H9 (cell line): ENCODE results near the gene TLL2. TPM values are rescaled to one million over a fixed set of nuclear protein-coding genes. Genes with fewer than 3 reads are reported as not detected.

ENCODE experiments used
- DNase-seq: peaks from one replicate; pipeline ENCODE4 v3.0.0-alpha.2; 2017
- H2AFZ ChIP-seq: one replicate; pipeline ENCODE4 v1.6.1; 2013; ENCODE audit warnings: mild to moderate bottlenecking, low read length, control low read depth, moderate library complexity
- H2AK5ac ChIP-seq: 2 replicates; pipeline ENCODE4 v1.6.1; 2013; ENCODE audit warnings: low read length, control low read depth, mixed read lengths; ENCODE audit not compliant: insufficient read length
- H2BK120ac ChIP-seq: one replicate; pipeline ENCODE4 v1.6.1; 2013; ENCODE audit warnings: low read depth, mild to moderate bottlenecking, low read length, control low read depth, inconsistent platforms; ENCODE audit not compliant: poor library complexity, severe bottlenecking
- H2BK12ac ChIP-seq: 2 replicates; pipeline ENCODE4 v1.6.1; 2013; ENCODE audit warnings: low read length, control low read depth, mixed read lengths, low read depth; ENCODE audit not compliant: insufficient read length
- H2BK15ac ChIP-seq: 2 replicates; pipeline ENCODE4 v1.6.1; 2013; ENCODE audit warnings: low read depth, low read length, control low read depth
- H2BK20ac ChIP-seq: one replicate; pipeline ENCODE4 v1.6.1; 2013; ENCODE audit warnings: low read depth, mild to moderate bottlenecking, low read length, control low read depth, inconsistent platforms; ENCODE audit not compliant: poor library complexity, severe bottlenecking
- H2BK5ac ChIP-seq: 2 replicates; pipeline ENCODE4 v1.6.1; 2013; ENCODE audit warnings: low read length, control low read depth, mixed read lengths; ENCODE audit not compliant: insufficient read length
- H3K14ac ChIP-seq: 2 replicates; pipeline ENCODE4 v1.6.1; 2013; ENCODE audit warnings: low read length, control low read depth; ENCODE audit not compliant: insufficient read depth
- H3K18ac ChIP-seq: 2 replicates; pipeline ENCODE4 v1.6.1; 2013; ENCODE audit warnings: low read depth, mild to moderate bottlenecking, mixed read lengths, low read length, control low read depth; ENCODE audit not compliant: insufficient read length
- H3K23ac ChIP-seq: 2 replicates; pipeline ENCODE4 v1.6.1; 2013; ENCODE audit warnings: low read length, control low read depth, mixed read lengths, low read depth; ENCODE audit not compliant: insufficient read length
- H3K23me2 ChIP-seq: 2 replicates; pipeline ENCODE4 v1.6.1; 2013; ENCODE audit warnings: low read depth, mild to moderate bottlenecking, mixed read lengths, low read length, control low read depth; ENCODE audit not compliant: insufficient read length, poor library complexity, severe bottlenecking
- H3K27ac ChIP-seq: 2 replicates; pipeline ENCODE4 v1.5.1; 2013; ENCODE audit warnings: low read length, control low read depth, mixed read lengths, low read depth; ENCODE audit not compliant: insufficient read length
- H3K27me3 ChIP-seq: 2 replicates; pipeline ENCODE4 v1.6.1; 2013; ENCODE audit warnings: low read length, control low read depth, inconsistent platforms; ENCODE audit not compliant: insufficient read depth
- H3K4ac ChIP-seq: 2 replicates; pipeline ENCODE4 v1.6.1; 2013; ENCODE audit warnings: low read depth, mild to moderate bottlenecking, control low read depth, inconsistent platforms, low read length, moderate library complexity
- H3K4me1 ChIP-seq: 2 replicates; pipeline ENCODE4 v1.6.1; 2013; ENCODE audit warnings: low read length, control low read depth, inconsistent platforms; ENCODE audit not compliant: insufficient read depth
- H3K4me2 ChIP-seq: 2 replicates; pipeline ENCODE4 v1.6.1; 2013; ENCODE audit warnings: low read length, control low read depth, mixed read lengths; ENCODE audit not compliant: insufficient read length, insufficient read depth
- H3K56ac ChIP-seq: 2 replicates; pipeline ENCODE4 v1.6.1; 2013; ENCODE audit warnings: low read depth, mild to moderate bottlenecking, mixed read lengths, low read length, control low read depth; ENCODE audit not compliant: insufficient read length
- H3K79me1 ChIP-seq: 2 replicates; pipeline ENCODE4 v1.6.1; 2013; ENCODE audit warnings: low read depth, mild to moderate bottlenecking, moderate library complexity, low read length, control low read depth, inconsistent platforms; ENCODE audit not compliant: insufficient read depth, poor library complexity, severe bottlenecking
- H3K79me2 ChIP-seq: 2 replicates; pipeline ENCODE4 v1.6.1; 2013; ENCODE audit warnings: low read length, control low read depth, inconsistent platforms; ENCODE audit not compliant: insufficient read depth
- H3K9ac ChIP-seq: 2 replicates; pipeline ENCODE4 v1.6.1; 2013; ENCODE audit warnings: low read length, control low read depth, mixed read lengths; ENCODE audit not compliant: insufficient read length; ENCODE audit errors: extremely low read depth
- H3K9me3 ChIP-seq: one replicate; pipeline ENCODE4 v1.6.1; 2013; ENCODE audit warnings: low read depth, low read length, inconsistent platforms; ENCODE audit not compliant: control insufficient read depth
- H3T11ph ChIP-seq: one replicate; pipeline ENCODE4 v1.6.1; 2013; ENCODE audit warnings: mild to moderate bottlenecking, low read length, control low read depth, inconsistent platforms
- H4K20me1 ChIP-seq: one replicate; pipeline ENCODE4 v1.6.1; 2013; ENCODE audit not compliant: control insufficient read depth, insufficient read length, insufficient read depth
- H4K5ac ChIP-seq: 2 replicates; pipeline ENCODE4 v1.6.1; 2013; ENCODE audit warnings: low read depth, mild to moderate bottlenecking, mixed read lengths, low read length, control low read depth; ENCODE audit not compliant: insufficient read length
- H4K8ac ChIP-seq: replicated peaks from 2 replicates; pipeline ENCODE4 v1.6.1; 2013; ENCODE audit warnings: low read length, control low read depth, mixed read lengths, low read depth; ENCODE audit not compliant: insufficient read length
- H4K91ac ChIP-seq: 2 replicates; pipeline ENCODE4 v1.6.1; 2013; ENCODE audit warnings: low read depth, mild to moderate bottlenecking, moderate library complexity, mixed read lengths, low read length, control low read depth; ENCODE audit not compliant: insufficient read length
- H3K27ac Mint-ChIP-seq, 3 experiments: 2 replicates in 2 of 3; 3 replicates in 1 of 3; pipeline ENCODE4 v1.8.0; 2020 to 2021; ENCODE audit warnings: mixed read lengths in 3 of 3, mild to moderate bottlenecking in 1 of 3, moderate library complexity in 1 of 3
- H3K27me3 Mint-ChIP-seq: 2 replicates; pipeline ENCODE4 v1.8.0; 2021; ENCODE audit warnings: low read depth, mild to moderate bottlenecking, moderate library complexity, mixed read lengths
- H3K36me3 Mint-ChIP-seq, 3 experiments: 2 replicates in 2 of 3; 3 replicates in 1 of 3; pipeline ENCODE4 v1.8.0; 2020 to 2021; ENCODE audit warnings: low read depth in 3 of 3, mixed read lengths in 3 of 3; ENCODE audit not compliant: insufficient read depth in 1 of 3
- H3K4me1 Mint-ChIP-seq, 2 experiments: 2 replicates each; pipeline ENCODE4 v1.8.0; 2020; ENCODE audit warnings: mixed read lengths in 2 of 2
- H3K4me3 Mint-ChIP-seq, 2 experiments: 2 replicates in 1 of 2; 3 replicates in 1 of 2; pipeline ENCODE4 v1.8.0; 2020 to 2021; ENCODE audit warnings: mild to moderate bottlenecking in 2 of 2, mixed read lengths in 2 of 2, moderate library complexity in 1 of 2
- H3K9me3 Mint-ChIP-seq, 2 experiments: 2 replicates in 1 of 2; 3 replicates in 1 of 2; pipeline ENCODE4 v1.8.0; 2020; ENCODE audit warnings: mild to moderate bottlenecking in 2 of 2, mixed read lengths in 2 of 2, moderate library complexity in 1 of 2
- CTCF ChIP-seq: fragments of 200-600 bp; sonication (generic); conservative IDR thresholded peaks from 3 replicates; pipeline ENCODE4 v1.8.0; 2021; ENCODE audit warnings: antibody characterized with exemption, mild to moderate bottlenecking
- WGBS: extraction: QIAGEN DNeasy Blood & Tissue Kit; methylation state at CpG from one replicate; pipeline ENCODE4 v1.1.7; 2013; ENCODE audit warnings: missing lambda C conversion rate, low lambda C conversion rate, mixed read lengths; ENCODE audit not compliant: insufficient read length; ENCODE audit errors: extremely low coverage; 5-methylcytosine and 5-hydroxymethylcytosine counted together
- total RNA-seq: library from RNA; stranded (reverse); gene quantifications from 2 replicates; pipeline ENCODE4 v1.2.1, GENCODE V29; 2021

TLL2 gene
- total RNA-seq, 1 experiment from 2014 or later = 1.4 TPM

GRCh38 chr10:96416643-96417042 lies 97.1 kb downstream of the TLL2 start:
- Mint-ChIP-seq H3K36me3 (no peaks in the 10 kb centered on the region), H3K9me3 (no peaks in the 10 kb centered on the region; a peak in 1 of 5 replicates)

More at GRCh38 chr10:96416643-96417042, 97.1 kb downstream of the TLL2 start:
- no peaks in the 10 kb centered on the region for H3K79me2 ChIP-seq
- H2BK120ac ChIP-seq = no peak overlapping the region
- H3K4me1 ChIP-seq = no peaks in the 10 kb centered on the region; the same call in 1 of the 2 replicates
- no peak overlapping the region for H3K18ac ChIP-seq
- H2BK12ac ChIP-seq = no peak overlapping the region
- TF ChIP-seq CTCF = no peak
- Mint-ChIP-seq H3K4me3 (no peak overlapping the region), H3K4me1 (peaks cover 3 to 5% of the 10 kb centered on the region in 2 experiments; a peak in 3 of 4 replicates), H3K27ac (no peak overlapping the region), H3K27me3 (no peaks in the 10 kb centered on the region)
- no peak overlapping the region for H4K8ac ChIP-seq
- WGBS = no CpG with 5 or more reads among the region's 7 CpGs
- H3K27me3 ChIP-seq = no peaks in the 10 kb centered on the region
- H4K20me1 ChIP-seq = peaks cover 2% of the 10 kb centered on the region
- no peak overlapping the region for H4K5ac ChIP-seq
- H3K4ac ChIP-seq = no peak overlapping the region
- H2AK5ac ChIP-seq = no peak overlapping the region
- H3K14ac ChIP-seq = no peak overlapping the region
- H3K79me1 ChIP-seq = no peaks in the 10 kb centered on the region
- H2BK20ac ChIP-seq = no peak overlapping the region
- no peak overlapping the region for H3K27ac ChIP-seq
- no peak overlapping the region for H3K56ac ChIP-seq
- H4K91ac ChIP-seq = no peak overlapping the region
- no peak overlapping the region for H3T11ph ChIP-seq
- H3K9me3 ChIP-seq = no peaks in the 10 kb centered on the region
- H2BK15ac ChIP-seq = no peak overlapping the region
- no peak overlapping the region for H2BK5ac ChIP-seq
- DNase-seq = no peak
- no peak overlapping the region for H3K23ac ChIP-seq
- H3K9ac ChIP-seq = no peak overlapping the region
- H3K23me2 ChIP-seq = no peaks in the 10 kb centered on the region
- H3K4me2 ChIP-seq = no peak overlapping the region
- no peak overlapping the region for H2AFZ ChIP-seq
